ENCODE measurements around the gene GSG1L. TPM values are rescaled to one million over a fixed set of nuclear protein-coding genes. Genes with fewer than 3 reads are reported as not detected.

GSG1L gene
- total RNA-seq, 1 donor from 2014 or later: 1.4 TPM

- no peaks in the 10 kb centered on the region for H3K9me3 Mint-ChIP-seq
- H3K4me3 Mint-ChIP-seq: no peak overlapping the region
- peaks cover 7% of the 10 kb centered on the region for H3K4me1 Mint-ChIP-seq (ENCODE audit: unreplicated experiment)
- no peak for DNase-seq (ENCODE audit: extremely low spot score, unreplicated experiment)
- H3K36me3 Mint-ChIP-seq: peaks cover 32% of the 10 kb centered on the region
- no peaks in the 10 kb centered on the region for H3K27me3 Mint-ChIP-seq
- TF ChIP-seq CTCF (conservative IDR thresholded peaks at IDR 0.05): no peak
- H3K27ac Mint-ChIP-seq: no peak overlapping the region
Observed at GRCh38 chr16:28104404-28104803, 40.9 kb upstream of the GSG1L start.

GRCh38 chr16:28103516-28104170 lies 40.1 kb upstream of the GSG1L start:
- peaks cover 31% of the 10 kb centered on the region for H3K36me3 Mint-ChIP-seq
- H3K4me3 Mint-ChIP-seq: no peak overlapping the region
- H3K9me3 Mint-ChIP-seq: no peaks in the 10 kb centered on the region
- peaks cover 7% of the 10 kb centered on the region for H3K4me1 Mint-ChIP-seq (ENCODE audit: unreplicated experiment)
- DNase-seq (ENCODE audit: extremely low spot score, unreplicated experiment): no peak
- no peak overlapping the region for H3K27ac Mint-ChIP-seq
- H3K27me3 Mint-ChIP-seq: no peaks in the 10 kb centered on the region
- no peak for TF ChIP-seq CTCF (conservative IDR thresholded peaks at IDR 0.05)

GRCh38 chr16:28101533-28101890 lies 38.0 kb upstream of the GSG1L start:
- H3K36me3 Mint-ChIP-seq: peaks cover 33% of the 10 kb centered on the region
- no peak for TF ChIP-seq CTCF (conservative IDR thresholded peaks at IDR 0.05)

GRCh38 chr16:28100810-28101532 lies 37.5 kb upstream of the GSG1L start:
- Mint-ChIP-seq H3K4me3 (no peak overlapping the region), H3K27ac (no peak overlapping the region), H3K9me3 (no peaks in the 10 kb centered on the region), H3K4me1 (ENCODE audit: unreplicated experiment) (no peaks in the 10 kb centered on the region), H3K27me3 (no peaks in the 10 kb centered on the region), H3K36me3 (peaks cover 33% of the 10 kb centered on the region)
- no peak for DNase-seq (ENCODE audit: extremely low spot score, unreplicated experiment)
- TF ChIP-seq CTCF (conservative IDR thresholded peaks at IDR 0.05): no peak

More at GRCh38 chr16:28101533-28101890, 38.0 kb upstream of the GSG1L start:
- DNase-seq (ENCODE audit: extremely low spot score, unreplicated experiment): no peak
- Mint-ChIP-seq H3K4me3 (no peak overlapping the region), H3K27ac (no peak overlapping the region), H3K4me1 (ENCODE audit: unreplicated experiment) (no peaks in the 10 kb centered on the region), H3K27me3 (no peaks in the 10 kb centered on the region), H3K9me3 (no peaks in the 10 kb centered on the region)

GRCh38 chr16:28098959-28099945 lies 35.7 kb upstream of the GSG1L start:
- Mint-ChIP-seq H3K4me3 (no peak overlapping the region), H3K27me3 (no peaks in the 10 kb centered on the region), H3K27ac (no peak overlapping the region), H3K36me3 (peaks cover 30% of the 10 kb centered on the region), H3K9me3 (no peaks in the 10 kb centered on the region), H3K4me1 (ENCODE audit: unreplicated experiment) (no peaks in the 10 kb centered on the region)
- DNase-seq (ENCODE audit: extremely low spot score, unreplicated experiment): no peak
- no peak for TF ChIP-seq CTCF (conservative IDR thresholded peaks at IDR 0.05)
